ENCODE results near the gene AMFR.
"Not testable (repeated sequence)": the region's sequence is repeated elsewhere in the genome, so short reads cannot be mapped to it uniquely, and the experiment has no call there.

DNA sequence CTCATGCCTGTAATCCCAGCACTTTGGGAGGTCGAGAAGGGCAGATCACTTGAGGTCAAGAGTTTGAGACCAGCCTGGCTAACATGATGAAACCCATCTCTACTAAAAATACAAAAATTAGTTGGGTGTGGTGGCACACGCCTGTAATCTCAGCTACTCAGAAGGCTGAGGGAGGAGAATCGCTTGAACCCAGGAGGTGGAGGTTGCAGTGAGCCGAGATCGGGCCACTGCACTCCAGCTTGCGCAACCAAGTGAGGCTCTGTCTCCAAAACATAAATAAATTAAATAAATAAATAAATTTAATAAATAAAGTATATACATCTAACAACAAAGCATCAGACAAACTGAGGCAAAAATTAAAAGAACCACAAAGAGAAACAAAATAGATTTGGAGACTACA lies 49.6 kb downstream of the AMFR start:
- TF ChIP-seq POLR2A (IDR thresholded peaks at IDR 0.05), result not testable (repeated sequence)
- TF ChIP-seq, protein P1, sequence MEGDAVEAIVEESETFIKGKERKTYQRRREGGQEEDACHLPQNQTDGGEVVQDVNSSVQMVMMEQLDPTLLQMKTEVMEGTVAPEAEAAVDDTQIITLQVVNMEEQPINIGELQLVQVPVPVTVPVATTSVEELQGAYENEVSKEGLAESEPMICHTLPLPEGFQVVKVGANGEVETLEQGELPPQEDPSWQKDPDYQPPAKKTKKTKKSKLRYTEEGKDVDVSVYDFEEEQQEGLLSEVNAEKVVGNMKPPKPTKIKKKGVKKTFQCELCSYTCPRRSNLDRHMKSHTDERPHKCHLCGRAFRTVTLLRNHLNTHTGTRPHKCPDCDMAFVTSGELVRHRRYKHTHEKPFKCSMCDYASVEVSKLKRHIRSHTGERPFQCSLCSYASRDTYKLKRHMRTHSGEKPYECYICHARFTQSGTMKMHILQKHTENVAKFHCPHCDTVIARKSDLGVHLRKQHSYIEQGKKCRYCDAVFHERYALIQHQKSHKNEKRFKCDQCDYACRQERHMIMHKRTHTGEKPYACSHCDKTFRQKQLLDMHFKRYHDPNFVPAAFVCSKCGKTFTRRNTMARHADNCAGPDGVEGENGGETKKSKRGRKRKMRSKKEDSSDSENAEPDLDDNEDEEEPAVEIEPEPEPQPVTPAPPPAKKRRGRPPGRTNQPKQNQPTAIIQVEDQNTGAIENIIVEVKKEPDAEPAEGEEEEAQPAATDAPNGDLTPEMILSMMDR (IDR thresholded peaks at IDR 0.05), result not testable (repeated sequence)

Data from stomach (tissue), 4 donors.